CD14-positive monocyte (primary cell): ENCODE data around the gene CPED1. TPM values are rescaled to one million over a fixed set of nuclear protein-coding genes. Genes with fewer than 3 reads are reported as not detected.
A peak's percentile ranks its signal among the peaks of the same experiment; 100 is the strongest.

Experiments
- DNase-seq, 3 donors: peaks; one replicate each; pipeline ENCODE4 v3.0.0-alpha.2; 2011 to 2022
- H2AFZ ChIP-seq: 2 replicates; pipeline ENCODE4 v1.6.0; 2012; ENCODE audit warnings: mild to moderate bottlenecking, low read depth, low read length, inconsistent platforms; ENCODE audit not compliant: insufficient read depth, poor library complexity, severe bottlenecking
- H3K27ac ChIP-seq, 2 donors: 1 replicate in 1 of 2; 2 replicates in 1 of 2; pipeline ENCODE4 v1.5.1; 2012 to 2013; ENCODE audit warnings: low read length in 2 of 2, control low read depth in 1 of 2, inconsistent platforms in 1 of 2, low read depth in 1 of 2, mild to moderate bottlenecking in 1 of 2
- H3K27me3 ChIP-seq, 2 donors: one replicate each; pipeline versions ENCODE4 v1.6.0 to v1.6.1; 2011 to 2013; ENCODE audit warnings: low read length in 2 of 2; ENCODE audit not compliant: control insufficient read depth in 2 of 2, insufficient read depth in 2 of 2
- H3K36me3 ChIP-seq, 2 donors: replicated peaks in 1 of 2; 1 replicate in 1 of 2; 2 replicates in 1 of 2; pipeline versions ENCODE4 v1.5.1 to v1.6.1; 2012 to 2013; ENCODE audit warnings: low read length in 2 of 2, control low read depth in 1 of 2, inconsistent platforms in 1 of 2, mild to moderate bottlenecking in 1 of 2; ENCODE audit not compliant: insufficient read depth in 2 of 2, control insufficient read depth in 1 of 2
- H3K4me1 ChIP-seq, 2 donors: 1 replicate in 1 of 2; 2 replicates in 1 of 2; pipeline versions ENCODE4 v1.5.1 to v1.6.1; 2012 to 2013; ENCODE audit warnings: low read length in 2 of 2, control low read depth in 1 of 2, inconsistent platforms in 1 of 2, mild to moderate bottlenecking in 1 of 2, moderate library complexity in 1 of 2; ENCODE audit not compliant: insufficient read depth in 2 of 2, control insufficient read depth in 1 of 2
- H3K4me2 ChIP-seq: replicated peaks from 2 replicates; pipeline ENCODE3; 2012; ENCODE audit warnings: low read length, moderate library complexity, mild to moderate bottlenecking; ENCODE audit not compliant: poor library complexity, severe bottlenecking; ENCODE audit errors: extremely low read depth
- H3K4me3 ChIP-seq, 3 experiments: fragments of 200-600 bp in 1 of 3; sonication (generic) in 1 of 3; replicated peaks in 1 of 3; 1 replicate in 2 of 3; 2 replicates in 1 of 3; pipeline ENCODE4 v1.5.1; 2011 to 2013; ENCODE audit warnings: low read length in 3 of 3, mild to moderate bottlenecking in 3 of 3, control low read depth in 2 of 3, low read depth in 2 of 3, inconsistent platforms in 1 of 3, moderate library complexity in 1 of 3
- H3K79me2 ChIP-seq: 2 replicates; pipeline ENCODE4 v1.6.0; 2012; ENCODE audit warnings: mild to moderate bottlenecking, control low read depth, inconsistent platforms, low read length, moderate library complexity; ENCODE audit not compliant: insufficient read depth
- H3K9ac ChIP-seq: 2 replicates; pipeline ENCODE4 v1.6.0; 2017; ENCODE audit warnings: low read length, mild to moderate bottlenecking; ENCODE audit not compliant: insufficient read depth, poor library complexity, severe bottlenecking
- H3K9me3 ChIP-seq, 2 donors: replicated peaks in 1 of 2; 1 replicate in 1 of 2; 2 replicates in 1 of 2; pipeline versions ENCODE4 v1.5.1 to v1.6.1; 2012 to 2013; ENCODE audit warnings: low read length in 2 of 2, control low read depth in 1 of 2; ENCODE audit not compliant: control insufficient read depth in 1 of 2, insufficient read depth in 1 of 2
- H4K20me1 ChIP-seq: 2 replicates; pipeline ENCODE4 v1.6.0; 2012; ENCODE audit warnings: mild to moderate bottlenecking, low read length, control low read depth, moderate library complexity; ENCODE audit not compliant: insufficient read depth
- H3K27ac Mint-ChIP-seq, 7 donors: one replicate each; pipeline ENCODE4 v1.8.0; 2020; ENCODE audit warnings: mild to moderate bottlenecking in 7 of 7, mixed read lengths in 7 of 7, moderate library complexity in 6 of 7, inconsistent platforms in 2 of 7
- H3K27me3 Mint-ChIP-seq, 3 donors: one replicate each; pipeline ENCODE4 v1.8.0; 2021 to 2022; ENCODE audit warnings: low read depth in 3 of 3, mild to moderate bottlenecking in 3 of 3, mixed read lengths in 3 of 3, moderate library complexity in 3 of 3, inconsistent platforms in 1 of 3
- H3K36me3 Mint-ChIP-seq, 2 donors: one replicate each; pipeline ENCODE4 v1.8.0; 2020; ENCODE audit warnings: mixed read lengths in 2 of 2, inconsistent platforms in 1 of 2, mild to moderate bottlenecking in 1 of 2
- H3K4me1 Mint-ChIP-seq: one replicate; pipeline ENCODE4 v1.8.0; 2020; ENCODE audit warnings: mild to moderate bottlenecking, mixed read lengths
- H3K4me3 Mint-ChIP-seq, 2 donors: one replicate each; pipeline ENCODE4 v1.8.0; 2020; ENCODE audit warnings: mild to moderate bottlenecking in 2 of 2, mixed read lengths in 2 of 2, moderate library complexity in 1 of 2
- H3K9me3 Mint-ChIP-seq, 7 donors: one replicate each; pipeline ENCODE4 v1.8.0; 2020 to 2022; ENCODE audit warnings: mixed read lengths in 7 of 7, mild to moderate bottlenecking in 6 of 7, moderate library complexity in 6 of 7, inconsistent platforms in 2 of 7
- CTCF ChIP-seq: fragments of 200-600 bp; IDR thresholded peaks from one replicate; pipeline ENCODE4 v1.8.0; 2022; ENCODE audit warnings: antibody characterized with exemption, mild to moderate bottlenecking
- WGBS: methylation state at CpG from one replicate; pipeline ENCODE4 v1.1.5; 2013; ENCODE audit warnings: missing lambda C conversion rate; ENCODE audit not compliant: insufficient coverage; 5-methylcytosine and 5-hydroxymethylcytosine counted together
- intact Hi-C, 2 donors: fragments of 100-400 bp; cut with micrococcal nuclease; formaldehyde crosslinking; loops; one replicate each; pipeline versions ENCODE4 v1.15.0 to v1.15.1; 2023
- polyA plus RNA-seq, 3 donors: library from polyadenylated mRNA; depleted of rRNA in 1 of 3; unstranded in 2 of 3; stranded (reverse) in 1 of 3; fragments of 300-500 nt in 2 of 3; fragments of >200 nt in 1 of 3; fragmentation: Illumina TruSeq in 2 of 3; gene quantifications; 1 replicate in 2 of 3; 2 replicates in 1 of 3; pipeline ENCODE4 v1.2.3, GENCODE V29; 2012 to 2021

The CPED1 gene
- polyA plus RNA-seq, 3 donors: 9.8 to 30.0 (median 20.4) TPM

- Histone ChIP-seq H3K4me3 (no peak overlapping the region), H2AFZ (no peak overlapping the region), H3K36me3 (peaks cover 76 to 89% of the 10 kb centered on the region in 2 donors), H3K4me2 (no peak overlapping the region), H3K27ac (no peak overlapping the region), H4K20me1 (no peaks in the 10 kb centered on the region), H3K9me3 (no peaks in the 10 kb centered on the region), H3K4me1 (no peaks in the 10 kb centered on the region), H3K79me2 (no peaks in the 10 kb centered on the region), H3K27me3 (no peaks in the 10 kb centered on the region), H3K9ac (no peak overlapping the region)
- Mint-ChIP-seq H3K27me3 (no peaks in the 10 kb centered on the region), H3K27ac (peak overlapping the region in 1 of 7 donors; percentile 58), H3K36me3 (peaks cover 60 to 62% of the 10 kb centered on the region in 2 donors), H3K4me3 (no peak overlapping the region), H3K9me3 (no peaks in the 10 kb centered on the region), H3K4me1 (no peaks in the 10 kb centered on the region)
- no peak for TF ChIP-seq CTCF
- intact Hi-C loops: no loop called here
- no CpG with 5 or more reads among the region's 1 CpG for WGBS
- no peak for DNase-seq
Observed at GRCh38 chr7:120973849-120974248, 14.7 kb upstream of the CPED1 start.

GRCh38 chr7:120979765-120980499 is 8.6 kb upstream of the CPED1 start:
- H3K27me3 ChIP-seq: no peaks in the 10 kb centered on the region
- H4K20me1 ChIP-seq: no peaks in the 10 kb centered on the region
- no peak overlapping the region for H3K4me3 Mint-ChIP-seq
- no peaks in the 10 kb centered on the region for H3K9me3 Mint-ChIP-seq
- TF ChIP-seq CTCF: no peak
- no peaks in the 10 kb centered on the region for H3K27me3 Mint-ChIP-seq
- no peaks in the 10 kb centered on the region for H3K4me1 ChIP-seq
- H3K27ac ChIP-seq: no peak overlapping the region
- peaks cover 9 to 18% of the 10 kb centered on the region in 2 donors for H3K36me3 Mint-ChIP-seq
- no peak for DNase-seq
- peaks cover 16 to 28% of the 10 kb centered on the region in 2 donors for H3K36me3 ChIP-seq
- no peak overlapping the region for H3K9ac ChIP-seq
- no peaks in the 10 kb centered on the region for H3K79me2 ChIP-seq
- no peak overlapping the region for H2AFZ ChIP-seq
- no peak overlapping the region for H3K27ac Mint-ChIP-seq
- no peak overlapping the region for H3K4me3 ChIP-seq
- no CpG with 5 or more reads among the region's 1 CpG for WGBS
- H3K4me1 Mint-ChIP-seq: no peaks in the 10 kb centered on the region
- intact Hi-C loops: loop anchor here in 1 of 2 donors (10.0 kb wide), 1 partner anchor 55 kb away; no protein-coding TSS in a partner anchor
- no peaks in the 10 kb centered on the region for H3K9me3 ChIP-seq
- H3K4me2 ChIP-seq: no peak overlapping the region
